Fibroblast of lung (primary cell): ENCODE results near the gene HOXA9. TPM values are rescaled to one million over a fixed set of nuclear protein-coding genes. Genes with fewer than 3 reads are reported as not detected.

Experiments used
- DNase-seq, 2 donors: peaks; one replicate each; pipeline versions ENCODE4 v3.0.0 to v3.0.0-alpha.2; 2010; ENCODE audit warnings: low read depth in 2 of 2
- H2AFZ ChIP-seq: 2 replicates; pipeline ENCODE4 v1.5.1; 2012; ENCODE audit warnings: low read length, control low read depth, inconsistent platforms
- H3K27ac ChIP-seq: 2 replicates; pipeline ENCODE4 v1.5.1; 2011; ENCODE audit warnings: low read length, control low read depth; ENCODE audit not compliant: insufficient read depth
- H3K27me3 ChIP-seq: 2 replicates; pipeline ENCODE4 v1.5.1; 2011; ENCODE audit warnings: mild to moderate bottlenecking, low read length; ENCODE audit not compliant: control insufficient read depth, insufficient read depth
- H3K36me3 ChIP-seq: 2 replicates; pipeline ENCODE4 v1.5.1; 2011; ENCODE audit warnings: low read length; ENCODE audit not compliant: control insufficient read depth, insufficient read depth
- H3K4me1 ChIP-seq: 2 replicates; pipeline ENCODE4 v1.5.1; 2011; ENCODE audit warnings: low read length; ENCODE audit not compliant: control insufficient read depth, insufficient read depth; ENCODE audit errors: extremely low read depth
- H3K4me2 ChIP-seq: 2 replicates; pipeline ENCODE4 v1.5.1; 2011; ENCODE audit warnings: low read length, control low read depth; ENCODE audit not compliant: insufficient read depth; ENCODE audit errors: extremely low read depth
- H3K4me3 ChIP-seq, 4 experiments: fragments of 200-600 bp in 1 of 4; sonication (generic) in 1 of 4; replicated peaks in 1 of 4; 2 replicates each; pipeline ENCODE4 v1.5.1; 2011 to 2016; ENCODE audit warnings: low read length in 4 of 4, low read depth in 3 of 4, mild to moderate bottlenecking in 3 of 4, control low read depth in 2 of 4, inconsistent platforms in 1 of 4, mixed read lengths in 1 of 4; ENCODE audit not compliant: insufficient read depth in 1 of 4; ENCODE audit errors: control extremely low read depth in 1 of 4
- H3K79me2 ChIP-seq: 2 replicates; pipeline ENCODE4 v1.5.1; 2012; ENCODE audit warnings: mild to moderate bottlenecking, low read length, inconsistent platforms; ENCODE audit not compliant: control insufficient read depth, insufficient read depth
- H3K9ac ChIP-seq: 2 replicates; pipeline ENCODE4 v1.5.1; 2011; ENCODE audit warnings: mild to moderate bottlenecking, low read length, control low read depth; ENCODE audit not compliant: insufficient read depth
- H3K9me3 ChIP-seq: 2 replicates; pipeline ENCODE4 v1.5.1; 2012; ENCODE audit warnings: low read depth, low read length; ENCODE audit not compliant: control insufficient read depth, insufficient read depth
- H4K20me1 ChIP-seq: 2 replicates; pipeline ENCODE4 v1.5.1; 2011; ENCODE audit warnings: low read length; ENCODE audit not compliant: control insufficient read depth, insufficient read depth; ENCODE audit errors: extremely low read depth
- EZH2 ChIP-seq: IDR thresholded peaks from 2 replicates; pipeline ENCODE4 v1.5.1; 2012; ENCODE audit warnings: low read length, control low read depth, mild to moderate bottlenecking; ENCODE audit errors: missing control alignments
- polyA plus RNA-seq, 2 donors: library from polyadenylated mRNA; depleted of rRNA in 1 of 2; stranded (reverse) in 1 of 2; unstranded in 1 of 2; fragments of >200 nt; gene quantifications; 2 replicates each; pipeline ENCODE4 v1.2.1, GENCODE V29; 2011 to 2012; ENCODE audit warnings: missing spikeins in 1 of 2
- total RNA-seq: library from RNA; depleted of rRNA; stranded (reverse); fragments of >200 nt; gene quantifications from 2 replicates; pipeline ENCODE4 v1.2.1, GENCODE V29; 2014
- TF ChIP-seq, protein P1 (sequence below), 2 donors: IDR thresholded peaks in 1 of 2; conservative IDR thresholded peaks in 1 of 2; 1 replicate in 1 of 2; 2 replicates in 1 of 2; pipeline ENCODE4 v1.5.1; 2011 to 2012; ENCODE audit warnings: low read length in 2 of 2, control low read depth in 1 of 2, inconsistent platforms in 1 of 2, low read depth in 1 of 2, mild to moderate bottlenecking in 1 of 2

HOXA9 gene
- total and polyA plus RNA-seq, 2 donors (not counting 1 experiment from before 2014, with no cell fraction given): 0.08 TPM; not detected in 1

GRCh38 chr7:27155816-27156507 lies 9.4 kb downstream of the HOXA9 start:
- peaks cover 10% of the 10 kb centered on the region for H3K79me2 ChIP-seq

DNA sequence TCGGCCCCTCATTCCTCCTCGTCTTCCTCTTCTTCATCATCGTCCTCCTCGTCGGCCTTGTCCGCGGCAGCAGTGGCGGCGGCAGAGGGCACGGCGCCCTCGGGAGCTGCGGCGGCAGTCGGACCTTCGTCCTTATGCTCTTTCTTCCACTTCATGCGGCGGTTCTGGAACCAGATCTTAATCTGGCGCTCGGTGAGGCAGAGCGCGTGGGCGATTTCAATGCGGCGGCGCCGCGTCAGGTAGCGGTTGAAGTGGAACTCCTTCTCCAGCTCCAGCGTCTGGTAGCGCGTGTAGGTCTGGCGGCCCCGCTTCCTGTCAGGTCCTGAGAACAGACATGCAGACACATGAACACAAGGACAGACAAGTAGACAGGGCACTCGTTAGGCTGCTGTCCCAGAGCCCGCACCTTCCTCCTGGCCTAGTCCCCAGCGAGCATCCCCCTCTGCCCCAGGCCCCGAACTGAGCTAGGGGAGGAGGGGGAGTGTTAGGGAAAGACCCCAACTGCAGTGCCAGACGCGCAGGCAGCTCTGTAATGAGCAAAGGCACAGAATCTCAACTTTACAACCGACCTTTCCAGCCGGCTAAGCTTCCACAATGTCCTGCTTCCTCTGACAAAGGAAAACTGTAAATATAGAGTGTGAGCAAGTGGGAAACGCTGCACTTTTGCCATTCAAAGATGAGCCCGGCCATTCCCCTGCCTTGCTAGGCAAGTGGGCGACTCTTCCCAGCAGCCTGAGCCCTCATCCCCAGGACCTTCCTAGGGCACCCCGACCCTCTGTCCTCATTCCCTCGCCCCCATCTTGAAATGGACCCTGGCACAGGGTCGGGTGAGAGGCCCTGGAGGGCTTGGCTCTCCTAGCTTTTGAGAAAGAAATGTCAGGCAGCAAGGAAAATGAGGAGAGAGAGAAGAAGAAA lies 10.2 kb downstream of the HOXA9 start:
- peak overlapping the region; percentile 90 for H2AFZ ChIP-seq
- DNase-seq: no peak
- H3K9me3 ChIP-seq: no peaks in the 10 kb centered on the region
- H3K36me3 ChIP-seq: no peaks in the 10 kb centered on the region
- peaks cover 16% of the 10 kb centered on the region for H3K79me2 ChIP-seq
- no peak overlapping the region for H3K9ac ChIP-seq
- H3K4me1 ChIP-seq: peaks cover 4% of the 10 kb centered on the region
- H3K27me3 ChIP-seq: no peaks in the 10 kb centered on the region
- no peak for TF ChIP-seq EZH2
- TF ChIP-seq, protein P1, sequence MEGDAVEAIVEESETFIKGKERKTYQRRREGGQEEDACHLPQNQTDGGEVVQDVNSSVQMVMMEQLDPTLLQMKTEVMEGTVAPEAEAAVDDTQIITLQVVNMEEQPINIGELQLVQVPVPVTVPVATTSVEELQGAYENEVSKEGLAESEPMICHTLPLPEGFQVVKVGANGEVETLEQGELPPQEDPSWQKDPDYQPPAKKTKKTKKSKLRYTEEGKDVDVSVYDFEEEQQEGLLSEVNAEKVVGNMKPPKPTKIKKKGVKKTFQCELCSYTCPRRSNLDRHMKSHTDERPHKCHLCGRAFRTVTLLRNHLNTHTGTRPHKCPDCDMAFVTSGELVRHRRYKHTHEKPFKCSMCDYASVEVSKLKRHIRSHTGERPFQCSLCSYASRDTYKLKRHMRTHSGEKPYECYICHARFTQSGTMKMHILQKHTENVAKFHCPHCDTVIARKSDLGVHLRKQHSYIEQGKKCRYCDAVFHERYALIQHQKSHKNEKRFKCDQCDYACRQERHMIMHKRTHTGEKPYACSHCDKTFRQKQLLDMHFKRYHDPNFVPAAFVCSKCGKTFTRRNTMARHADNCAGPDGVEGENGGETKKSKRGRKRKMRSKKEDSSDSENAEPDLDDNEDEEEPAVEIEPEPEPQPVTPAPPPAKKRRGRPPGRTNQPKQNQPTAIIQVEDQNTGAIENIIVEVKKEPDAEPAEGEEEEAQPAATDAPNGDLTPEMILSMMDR (conservative IDR thresholded peaks at IDR 0.05 in 1 of 2, IDR thresholded peaks at IDR 0.05 in 1 of 2; ENCODE audit: low read depth in 1 of 2, low read length in 2 of 2): no peak
- H4K20me1 ChIP-seq: no peaks in the 10 kb centered on the region
- H3K27ac ChIP-seq: no peak overlapping the region
- peak overlapping the region; percentile 85 for H3K4me2 ChIP-seq
- H3K4me3 ChIP-seq: peak overlapping the region; percentile 33 to 86 (median 73)

More at GRCh38 chr7:27155816-27156507, 9.4 kb downstream of the HOXA9 start:
- Histone ChIP-seq H4K20me1 (no peaks in the 10 kb centered on the region), H3K36me3 (no peaks in the 10 kb centered on the region), H3K27ac (peak overlapping the region; percentile 63), H3K9me3 (no peaks in the 10 kb centered on the region), H3K4me2 (peak overlapping the region; percentile 85), H3K27me3 (no peaks in the 10 kb centered on the region), H2AFZ (peak overlapping the region; percentile 90), H3K4me3 (peak overlapping the region; percentile 64 to 86 (median 73)), H3K4me1 (peaks cover 4% of the 10 kb centered on the region), H3K9ac (peak overlapping the region; percentile 67)
- TF ChIP-seq EZH2: no peak
- TF ChIP-seq, protein P1 (conservative IDR thresholded peaks at IDR 0.05 in 1 of 2, IDR thresholded peaks at IDR 0.05 in 1 of 2; ENCODE audit: low read depth in 1 of 2, low read length in 2 of 2): no peak
- DNase-seq: peak in 1 of 2 donors; percentile 29

- Histone ChIP-seq H4K20me1 (no peaks in the 10 kb centered on the region), H3K4me2 (no peak overlapping the region), H3K27me3 (no peaks in the 10 kb centered on the region), H3K27ac (no peak overlapping the region), H3K4me3 (no peak overlapping the region), H3K4me1 (peaks cover 4% of the 10 kb centered on the region), H2AFZ (no peak overlapping the region), H3K9ac (no peak overlapping the region), H3K9me3 (no peaks in the 10 kb centered on the region), H3K36me3 (no peaks in the 10 kb centered on the region), H3K79me2 (peaks cover 22% of the 10 kb centered on the region)
- no peak for DNase-seq
- TF ChIP-seq, protein P1 (conservative IDR thresholded peaks at IDR 0.05 in 1 of 2, IDR thresholded peaks at IDR 0.05 in 1 of 2; ENCODE audit: low read depth in 1 of 2, low read length in 2 of 2): no peak
- no peak for TF ChIP-seq EZH2
Observed at GRCh38 chr7:27154369-27154768, 11.0 kb downstream of the HOXA9 start.
